Measurements from ENCODE around the gene CDK16. TPM values are rescaled to one million over a fixed set of nuclear protein-coding genes. Genes with fewer than 3 reads are reported as not detected.

The CDK16 gene
- total and polyA plus RNA-seq, 2 experiments from 2014 or later = 391 to 481 TPM

GRCh38 chrX:47266643-47267042 is 48.2 kb downstream of the CDK16 start:
- H3K27me3 ChIP-seq = no peaks in the 10 kb centered on the region
- TF ChIP-seq, protein P1, sequence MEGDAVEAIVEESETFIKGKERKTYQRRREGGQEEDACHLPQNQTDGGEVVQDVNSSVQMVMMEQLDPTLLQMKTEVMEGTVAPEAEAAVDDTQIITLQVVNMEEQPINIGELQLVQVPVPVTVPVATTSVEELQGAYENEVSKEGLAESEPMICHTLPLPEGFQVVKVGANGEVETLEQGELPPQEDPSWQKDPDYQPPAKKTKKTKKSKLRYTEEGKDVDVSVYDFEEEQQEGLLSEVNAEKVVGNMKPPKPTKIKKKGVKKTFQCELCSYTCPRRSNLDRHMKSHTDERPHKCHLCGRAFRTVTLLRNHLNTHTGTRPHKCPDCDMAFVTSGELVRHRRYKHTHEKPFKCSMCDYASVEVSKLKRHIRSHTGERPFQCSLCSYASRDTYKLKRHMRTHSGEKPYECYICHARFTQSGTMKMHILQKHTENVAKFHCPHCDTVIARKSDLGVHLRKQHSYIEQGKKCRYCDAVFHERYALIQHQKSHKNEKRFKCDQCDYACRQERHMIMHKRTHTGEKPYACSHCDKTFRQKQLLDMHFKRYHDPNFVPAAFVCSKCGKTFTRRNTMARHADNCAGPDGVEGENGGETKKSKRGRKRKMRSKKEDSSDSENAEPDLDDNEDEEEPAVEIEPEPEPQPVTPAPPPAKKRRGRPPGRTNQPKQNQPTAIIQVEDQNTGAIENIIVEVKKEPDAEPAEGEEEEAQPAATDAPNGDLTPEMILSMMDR (IDR thresholded peaks at IDR 0.05; ENCODE audit: low read depth, low read length) = no peak

DNA sequence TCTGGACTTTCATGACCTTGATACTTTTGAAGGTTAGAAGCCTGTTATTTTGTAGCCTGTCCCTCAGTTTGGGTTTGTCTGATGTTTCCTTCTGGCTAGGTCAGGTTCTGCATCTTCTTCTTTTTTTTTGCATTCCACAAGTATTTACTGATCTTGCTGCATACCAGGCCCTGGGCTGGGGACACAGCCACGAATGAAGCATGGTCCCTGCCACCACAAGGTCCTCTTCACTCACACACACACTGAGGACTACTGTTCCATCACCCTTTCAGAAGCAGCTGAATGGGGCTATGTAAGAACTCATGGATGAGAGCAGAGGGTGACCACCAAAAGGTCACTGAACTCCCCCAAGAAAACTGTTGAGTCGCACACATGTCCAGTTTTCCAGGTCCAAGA is 53.5 kb downstream of the CDK16 start:
- no peak overlapping the region for H3K4me3 ChIP-seq
- no peaks in the 10 kb centered on the region for H3K4me1 ChIP-seq (ENCODE audit: low read depth)
- no peaks in the 10 kb centered on the region for H3K36me3 ChIP-seq
- TF ChIP-seq, protein P1 (IDR thresholded peaks at IDR 0.05; ENCODE audit: low read depth, low read length) = no peak
- DNase-seq (ENCODE audit: low read depth in 1 of 2, low spot score in 1 of 2) = no peak
- H3K27ac ChIP-seq = no peak overlapping the region
- H3K9me3 ChIP-seq (ENCODE audit: low read depth) = no peaks in the 10 kb centered on the region
- no peaks in the 10 kb centered on the region for H3K27me3 ChIP-seq

More at GRCh38 chrX:47266643-47267042, 48.2 kb downstream of the CDK16 start:
- Histone ChIP-seq H3K9me3 (ENCODE audit: low read depth) (no peaks in the 10 kb centered on the region), H3K27ac (no peak overlapping the region), H3K4me1 (ENCODE audit: low read depth) (no peaks in the 10 kb centered on the region), H3K4me3 (no peak overlapping the region), H3K36me3 (no peaks in the 10 kb centered on the region)
- DNase-seq (ENCODE audit: low read depth in 1 of 2, low spot score in 1 of 2) = no peak

GRCh38 chrX:47273011-47273730 is 54.7 kb downstream of the CDK16 start:
- no peaks in the 10 kb centered on the region for H3K4me1 ChIP-seq (ENCODE audit: low read depth)
- no peak overlapping the region for H3K4me3 ChIP-seq
- TF ChIP-seq, protein P1 (IDR thresholded peaks at IDR 0.05; ENCODE audit: low read depth, low read length) = no peak
- H3K36me3 ChIP-seq = no peaks in the 10 kb centered on the region
- no peak for DNase-seq (ENCODE audit: low read depth in 1 of 2, low spot score in 1 of 2)
- H3K27ac ChIP-seq = no peak overlapping the region
- H3K9me3 ChIP-seq (ENCODE audit: low read depth) = no peaks in the 10 kb centered on the region
- no peaks in the 10 kb centered on the region for H3K27me3 ChIP-seq

DNA sequence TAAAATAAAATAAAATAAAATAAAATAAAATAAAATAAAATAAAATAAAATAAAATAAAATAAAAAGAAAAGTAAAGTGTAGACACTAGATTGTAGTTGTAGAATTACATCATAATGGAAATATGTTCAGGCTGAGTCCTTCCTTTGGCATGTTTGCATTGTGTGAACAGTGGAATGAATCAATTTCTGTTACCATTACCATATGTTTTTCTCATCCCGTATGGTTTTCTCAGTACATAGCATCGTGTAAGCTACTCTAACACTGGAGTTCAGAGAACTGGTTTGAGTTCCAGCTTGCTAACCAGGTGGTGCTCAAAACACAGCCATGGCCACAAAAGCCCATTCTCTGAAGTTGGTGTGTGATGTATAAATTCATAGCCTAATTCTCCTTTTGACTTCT is 60.2 kb downstream of the CDK16 start:
- Histone ChIP-seq H3K9me3 (ENCODE audit: low read depth) (no peaks in the 10 kb centered on the region), H3K27me3 (no peaks in the 10 kb centered on the region), H3K4me3 (no peak overlapping the region), H3K4me1 (ENCODE audit: low read depth) (no peaks in the 10 kb centered on the region), H3K27ac (no peak overlapping the region), H3K36me3 (no peaks in the 10 kb centered on the region)
- no peak for DNase-seq (ENCODE audit: low read depth in 1 of 2, low spot score in 1 of 2)
- TF ChIP-seq, protein P1 (IDR thresholded peaks at IDR 0.05; ENCODE audit: low read depth, low read length) = no peak

Other genes with a start within 250 kb of the CDK16 start
- gene RGN, start 140.2 kb upstream of the CDK16 start, total RNA-seq = 5.7 and 15.4 TPM in 2 replicates
- gene RGN, start 140.2 kb upstream of the CDK16 start, polyA plus RNA-seq = 7.4 and 31.6 TPM in 2 replicates
- gene NDUFB11, start 74.0 kb upstream of the CDK16 start, total RNA-seq = 87.2 and 156 TPM in 2 replicates
- 244 and 269 TPM in 2 replicates for gene NDUFB11, start 74.0 kb upstream of the CDK16 start, polyA plus RNA-seq
- gene RBM10, start 73.5 kb upstream of the CDK16 start, total RNA-seq = 64.7 and 70.0 TPM in 2 replicates
- 48.7 and 52.5 TPM in 2 replicates for gene RBM10, start 73.5 kb upstream of the CDK16 start, polyA plus RNA-seq
- gene UBA1, start 24.9 kb upstream of the CDK16 start, total RNA-seq = 324 and 386 TPM in 2 replicates
- 280 and 319 TPM in 2 replicates for gene UBA1, start 24.9 kb upstream of the CDK16 start, polyA plus RNA-seq
- 120 and 130 TPM in 2 replicates for gene USP11, start 14.3 kb downstream of the CDK16 start, total RNA-seq
- gene USP11, start 14.3 kb downstream of the CDK16 start, polyA plus RNA-seq = 312 and 337 TPM in 2 replicates
- 0.12 and 0.49 TPM in 2 replicates for gene ZNF157, start 151.9 kb downstream of the CDK16 start, total RNA-seq
- gene ZNF157, start 151.9 kb downstream of the CDK16 start, polyA plus RNA-seq = 1.00 TPM in 1 of 2 replicates, not detected in the other